ENCODE data around the gene CLTC.

Gene CLTC

GRCh38 chr17:59683283-59683682 lies 63.6 kb downstream of the CLTC start:
- no peak for DNase-seq (ENCODE audit: low spot score)

GRCh38 chr17:59684967-59685366 lies 65.3 kb downstream of the CLTC start:
- DNase-seq (ENCODE audit: low spot score), result no peak

- DNase-seq (ENCODE audit: low spot score), result no peak
These were observed 68.3 kb downstream of the CLTC start for GRCh38 chr17:59688008-59688407.

- DNase-seq (ENCODE audit: low spot score), result no peak
These were observed 68.8 kb downstream of the CLTC start for GRCh38 chr17:59688496-59688895.

- DNase-seq (ENCODE audit: low spot score), result no peak
These were observed 73.9 kb downstream of the CLTC start for GRCh38 chr17:59693582-59693981.

- no peak for DNase-seq (ENCODE audit: low spot score)
These were observed 74.6 kb downstream of the CLTC start for GRCh38 chr17:59694344-59694743.

- no peak for DNase-seq (ENCODE audit: low spot score)
These were observed 76.4 kb downstream of the CLTC start for GRCh38 chr17:59695945-59696681.

- DNase-seq (ENCODE audit: low spot score), result no peak
These were observed 77.1 kb downstream of the CLTC start for GRCh38 chr17:59696682-59697277.

- DNase-seq (ENCODE audit: low spot score), result no peak
These were observed 78.4 kb downstream of the CLTC start for GRCh38 chr17:59698143-59698542.

- DNase-seq (ENCODE audit: low spot score), result no peak
These were observed 79.5 kb downstream of the CLTC start for GRCh38 chr17:59699218-59699617.

- no peak for DNase-seq (ENCODE audit: low spot score)
These were observed 80.1 kb downstream of the CLTC start for GRCh38 chr17:59699786-59700185.

GRCh38 chr17:59702304-59702703 lies 82.6 kb downstream of the CLTC start:
- DNase-seq (ENCODE audit: low spot score), result no peak

GRCh38 chr17:59707149-59707970 lies 87.7 kb downstream of the CLTC start, which contains the start of the genes PTRH2 and VMP1:
Gene PTRH2, minus strand, starts transcription at chr17:59707430. Its CDS starts 9,452 bp downstream, at chr17:59697978.
Gene VMP1, plus strand, starts transcription at chr17:59707654. Its CDS starts 23,793 bp downstream, at chr17:59731447.
- DNase-seq (ENCODE audit: low spot score), result peak; percentile 91

- DNase-seq (ENCODE audit: low spot score), result no peak
These were observed 88.3 kb downstream of the CLTC start for GRCh38 chr17:59707971-59708430.

- DNase-seq (ENCODE audit: low spot score), result no peak
These were observed 92.2 kb downstream of the CLTC start for GRCh38 chr17:59711936-59712335.

- no peak for DNase-seq (ENCODE audit: low spot score)
These were observed 93.2 kb downstream of the CLTC start for GRCh38 chr17:59712862-59713261.

- DNase-seq (ENCODE audit: low spot score), result no peak
These were observed 94.6 kb downstream of the CLTC start for GRCh38 chr17:59714255-59714654.

GRCh38 chr17:59716427-59716826 lies 96.7 kb downstream of the CLTC start:
- DNase-seq (ENCODE audit: low spot score), result no peak

GRCh38 chr17:59719526-59719925 lies 99.8 kb downstream of the CLTC start:
- DNase-seq (ENCODE audit: low spot score), result no peak

GRCh38 chr17:59722623-59723022 lies 102.9 kb downstream of the CLTC start:
- DNase-seq (ENCODE audit: low spot score), result no peak

GRCh38 chr17:59723041-59723440 lies 103.3 kb downstream of the CLTC start:
- no peak for DNase-seq (ENCODE audit: low spot score)

GRCh38 chr17:59723607-59724006 lies 103.9 kb downstream of the CLTC start:
- DNase-seq (ENCODE audit: low spot score), result no peak

- no peak for DNase-seq (ENCODE audit: low spot score)
These were observed 106.0 kb downstream of the CLTC start for GRCh38 chr17:59725691-59726090.
